IPS-15b (cell line): ENCODE data around the gene APOC1.

Experiments used
- H3K27me3 ChIP-seq: one replicate; pipeline ENCODE4 v1.6.1; 2013; ENCODE audit warnings: low read length; ENCODE audit not compliant: control insufficient read depth, insufficient read depth
- H3K36me3 ChIP-seq: one replicate; pipeline ENCODE4 v1.6.1; 2013; ENCODE audit warnings: low read length; ENCODE audit not compliant: control insufficient read depth, insufficient read depth
- H3K4me1 ChIP-seq: one replicate; pipeline ENCODE4 v1.6.1; 2013; ENCODE audit warnings: mild to moderate bottlenecking, low read length; ENCODE audit not compliant: control insufficient read depth, insufficient read depth
- H3K4me3 ChIP-seq: one replicate; pipeline ENCODE4 v1.5.1; 2013; ENCODE audit warnings: low read depth, low read length
- H3K9ac ChIP-seq: one replicate; pipeline ENCODE4 v1.6.1; 2013; ENCODE audit warnings: low read depth, mild to moderate bottlenecking, low read length
- H3K9me3 ChIP-seq: one replicate; pipeline ENCODE4 v1.6.1; 2013; ENCODE audit warnings: mild to moderate bottlenecking, low read length; ENCODE audit not compliant: control insufficient read depth, insufficient read depth

The APOC1 gene

GRCh38 chr19:44951179-44952159 is 37.1 kb downstream of the APOC1 start:
- Histone ChIP-seq H3K27me3 (no peaks in the 10 kb centered on the region), H3K9ac (no peak overlapping the region), H3K4me3 (no peak overlapping the region), H3K4me1 (peaks cover 4% of the 10 kb centered on the region), H3K9me3 (no peaks in the 10 kb centered on the region), H3K36me3 (peaks cover 2% of the 10 kb centered on the region)

- Histone ChIP-seq H3K9ac (peak overlapping the region; percentile 99), H3K4me3 (peak overlapping the region; percentile 94), H3K27me3 (no peaks in the 10 kb centered on the region), H3K4me1 (peaks cover 4% of the 10 kb centered on the region), H3K36me3 (peaks cover 2% of the 10 kb centered on the region), H3K9me3 (no peaks in the 10 kb centered on the region)
Measured at GRCh38 chr19:44954278-44954648, 39.9 kb downstream of the APOC1 start.

- H3K4me1 ChIP-seq, result peaks cover 4% of the 10 kb centered on the region
- H3K27me3 ChIP-seq, result no peaks in the 10 kb centered on the region
- H3K4me3 ChIP-seq, result peak within 1 kb of the TSS; percentile 94
- no peaks in the 10 kb centered on the region for H3K9me3 ChIP-seq
- H3K36me3 ChIP-seq, result peaks cover 6% of the 10 kb centered on the region
- peak within 1 kb of the TSS; percentile 99 for H3K9ac ChIP-seq
Measured at GRCh38 chr19:44954649-44955504, 40.5 kb downstream of the APOC1 start, which contains the start of gene CLPTM1. Gene CLPTM1 (plus strand): TSS chr19:44955380. CDS start chr19:44955396, 16 bp downstream.

GRCh38 chr19:44955505-44956439 is 41.4 kb downstream of the APOC1 start:
- Histone ChIP-seq H3K9me3 (no peaks in the 10 kb centered on the region), H3K36me3 (peaks cover 6% of the 10 kb centered on the region), H3K4me1 (peaks cover 4% of the 10 kb centered on the region), H3K4me3 (peak overlapping the region; percentile 94), H3K27me3 (no peaks in the 10 kb centered on the region), H3K9ac (peak overlapping the region; percentile 94)

GRCh38 chr19:44957526-44957925 is 43.1 kb downstream of the APOC1 start:
- Histone ChIP-seq H3K9me3 (no peaks in the 10 kb centered on the region), H3K27me3 (no peaks in the 10 kb centered on the region), H3K9ac (no peak overlapping the region), H3K4me3 (no peak overlapping the region), H3K4me1 (peaks cover 4% of the 10 kb centered on the region), H3K36me3 (peaks cover 9% of the 10 kb centered on the region)

GRCh38 chr19:44958090-44958489 is 43.7 kb downstream of the APOC1 start:
- no peaks in the 10 kb centered on the region for H3K9me3 ChIP-seq
- H3K4me3 ChIP-seq, result no peak overlapping the region
- H3K36me3 ChIP-seq, result peaks cover 9% of the 10 kb centered on the region
- peaks cover 4% of the 10 kb centered on the region for H3K4me1 ChIP-seq
- H3K27me3 ChIP-seq, result no peaks in the 10 kb centered on the region
- H3K9ac ChIP-seq, result no peak overlapping the region

- Histone ChIP-seq H3K9me3 (no peaks in the 10 kb centered on the region), H3K27me3 (no peaks in the 10 kb centered on the region), H3K36me3 (peaks cover 9% of the 10 kb centered on the region), H3K4me3 (no peak overlapping the region), H3K4me1 (peaks cover 4% of the 10 kb centered on the region), H3K9ac (no peak overlapping the region)
Measured at GRCh38 chr19:44959691-44960090, 45.3 kb downstream of the APOC1 start.

GRCh38 chr19:44960906-44961728 is 46.7 kb downstream of the APOC1 start:
- Histone ChIP-seq H3K9ac (no peak overlapping the region), H3K27me3 (no peaks in the 10 kb centered on the region), H3K36me3 (peaks cover 7% of the 10 kb centered on the region), H3K4me3 (no peak overlapping the region), H3K4me1 (peaks cover 2% of the 10 kb centered on the region), H3K9me3 (no peaks in the 10 kb centered on the region)

GRCh38 chr19:44961821-44962220 is 47.4 kb downstream of the APOC1 start:
- no peaks in the 10 kb centered on the region for H3K9me3 ChIP-seq
- no peak overlapping the region for H3K4me3 ChIP-seq
- H3K4me1 ChIP-seq, result no peaks in the 10 kb centered on the region
- peaks cover 7% of the 10 kb centered on the region for H3K36me3 ChIP-seq
- no peak overlapping the region for H3K9ac ChIP-seq
- H3K27me3 ChIP-seq, result no peaks in the 10 kb centered on the region

GRCh38 chr19:44968118-44968517 is 53.7 kb downstream of the APOC1 start:
- H3K4me3 ChIP-seq, result no peak overlapping the region
- no peaks in the 10 kb centered on the region for H3K4me1 ChIP-seq
- H3K9ac ChIP-seq, result no peak overlapping the region
- no peaks in the 10 kb centered on the region for H3K27me3 ChIP-seq
- H3K9me3 ChIP-seq, result no peaks in the 10 kb centered on the region
- peaks cover 10% of the 10 kb centered on the region for H3K36me3 ChIP-seq
